ENCODE results near the gene IFIT2.

DNA sequence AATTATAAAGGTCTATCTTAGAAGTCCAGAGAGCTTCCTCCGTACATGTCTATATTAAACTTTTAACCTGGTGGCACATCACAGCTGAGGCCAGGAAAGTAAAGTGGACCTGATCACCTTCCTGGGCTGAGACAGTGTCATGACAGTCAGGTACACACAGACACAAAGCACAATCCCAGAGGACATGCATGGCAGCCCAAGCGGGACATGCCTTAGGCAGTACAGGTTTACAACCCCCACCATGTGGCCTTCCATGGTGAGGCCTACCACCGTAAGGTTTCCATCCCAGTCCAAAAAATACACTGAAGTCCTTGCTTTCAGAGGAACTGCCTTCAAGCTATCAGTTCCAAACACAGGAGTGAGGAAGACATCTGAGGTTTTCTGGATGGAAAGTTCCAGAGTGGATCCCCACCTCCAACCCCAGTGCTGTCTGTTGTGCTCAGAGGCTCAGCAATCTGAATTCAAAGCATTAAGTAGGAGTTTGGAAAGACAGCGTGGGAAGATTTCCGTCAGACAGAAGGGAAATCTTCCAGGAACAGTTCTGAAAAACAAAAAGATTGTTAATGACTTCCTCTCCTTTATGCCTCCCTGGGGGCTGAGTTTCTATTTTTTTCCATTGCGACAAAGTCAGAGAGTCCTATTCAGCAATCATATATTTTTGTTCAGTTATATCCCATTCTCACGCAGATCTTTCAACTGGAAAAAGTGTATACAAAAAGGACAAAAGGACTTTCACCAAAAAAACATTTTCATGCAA, 46.0 kb downstream of the IFIT2 start:
- TF ChIP-seq RAD21 (IDR thresholded peaks at IDR 0.05; ENCODE audit: low read depth), result no peak
- TF ChIP-seq EGR1 (IDR thresholded peaks at IDR 0.05), result no peak
- TF ChIP-seq EP300 (IDR thresholded peaks at IDR 0.05; ENCODE audit: borderline replicate concordance), result no peak
- TF ChIP-seq, protein P1, sequence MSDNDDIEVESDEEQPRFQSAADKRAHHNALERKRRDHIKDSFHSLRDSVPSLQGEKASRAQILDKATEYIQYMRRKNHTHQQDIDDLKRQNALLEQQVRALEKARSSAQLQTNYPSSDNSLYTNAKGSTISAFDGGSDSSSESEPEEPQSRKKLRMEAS (IDR thresholded peaks at IDR 0.05), result no peak
- no peak for TF ChIP-seq TEAD4 (IDR thresholded peaks at IDR 0.05)
- TF ChIP-seq YY1 (IDR thresholded peaks at IDR 0.05; ENCODE audit: low read depth), result no peak
- TF ChIP-seq, protein P2, sequence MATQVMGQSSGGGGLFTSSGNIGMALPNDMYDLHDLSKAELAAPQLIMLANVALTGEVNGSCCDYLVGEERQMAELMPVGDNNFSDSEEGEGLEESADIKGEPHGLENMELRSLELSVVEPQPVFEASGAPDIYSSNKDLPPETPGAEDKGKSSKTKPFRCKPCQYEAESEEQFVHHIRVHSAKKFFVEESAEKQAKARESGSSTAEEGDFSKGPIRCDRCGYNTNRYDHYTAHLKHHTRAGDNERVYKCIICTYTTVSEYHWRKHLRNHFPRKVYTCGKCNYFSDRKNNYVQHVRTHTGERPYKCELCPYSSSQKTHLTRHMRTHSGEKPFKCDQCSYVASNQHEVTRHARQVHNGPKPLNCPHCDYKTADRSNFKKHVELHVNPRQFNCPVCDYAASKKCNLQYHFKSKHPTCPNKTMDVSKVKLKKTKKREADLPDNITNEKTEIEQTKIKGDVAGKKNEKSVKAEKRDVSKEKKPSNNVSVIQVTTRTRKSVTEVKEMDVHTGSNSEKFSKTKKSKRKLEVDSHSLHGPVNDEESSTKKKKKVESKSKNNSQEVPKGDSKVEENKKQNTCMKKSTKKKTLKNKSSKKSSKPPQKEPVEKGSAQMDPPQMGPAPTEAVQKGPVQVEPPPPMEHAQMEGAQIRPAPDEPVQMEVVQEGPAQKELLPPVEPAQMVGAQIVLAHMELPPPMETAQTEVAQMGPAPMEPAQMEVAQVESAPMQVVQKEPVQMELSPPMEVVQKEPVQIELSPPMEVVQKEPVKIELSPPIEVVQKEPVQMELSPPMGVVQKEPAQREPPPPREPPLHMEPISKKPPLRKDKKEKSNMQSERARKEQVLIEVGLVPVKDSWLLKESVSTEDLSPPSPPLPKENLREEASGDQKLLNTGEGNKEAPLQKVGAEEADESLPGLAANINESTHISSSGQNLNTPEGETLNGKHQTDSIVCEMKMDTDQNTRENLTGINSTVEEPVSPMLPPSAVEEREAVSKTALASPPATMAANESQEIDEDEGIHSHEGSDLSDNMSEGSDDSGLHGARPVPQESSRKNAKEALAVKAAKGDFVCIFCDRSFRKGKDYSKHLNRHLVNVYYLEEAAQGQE (IDR thresholded peaks at IDR 0.05; ENCODE audit: low read depth), result no peak
- TF ChIP-seq TCF12 (IDR thresholded peaks at IDR 0.05; ENCODE audit: low read depth), result no peak
- TF ChIP-seq CEBPB (IDR thresholded peaks at IDR 0.05), result no peak
- no peak for TF ChIP-seq CREB1 (IDR thresholded peaks at IDR 0.05; ENCODE audit: low read depth)
- TF ChIP-seq ZBTB7A (IDR thresholded peaks at IDR 0.05; ENCODE audit: low read depth), result no peak
- TF ChIP-seq TAF1 (IDR thresholded peaks at IDR 0.05; ENCODE audit: low read depth), result no peak

Data from Ishikawa (cell line).